Measurements from ENCODE around the gene RNASE13. TPM values are rescaled to one million over a fixed set of nuclear protein-coding genes. Genes with fewer than 3 reads are reported as not detected.

The RNASE13 gene
- total RNA-seq, 1 experiment from 2014 or later = not detected

DNA sequence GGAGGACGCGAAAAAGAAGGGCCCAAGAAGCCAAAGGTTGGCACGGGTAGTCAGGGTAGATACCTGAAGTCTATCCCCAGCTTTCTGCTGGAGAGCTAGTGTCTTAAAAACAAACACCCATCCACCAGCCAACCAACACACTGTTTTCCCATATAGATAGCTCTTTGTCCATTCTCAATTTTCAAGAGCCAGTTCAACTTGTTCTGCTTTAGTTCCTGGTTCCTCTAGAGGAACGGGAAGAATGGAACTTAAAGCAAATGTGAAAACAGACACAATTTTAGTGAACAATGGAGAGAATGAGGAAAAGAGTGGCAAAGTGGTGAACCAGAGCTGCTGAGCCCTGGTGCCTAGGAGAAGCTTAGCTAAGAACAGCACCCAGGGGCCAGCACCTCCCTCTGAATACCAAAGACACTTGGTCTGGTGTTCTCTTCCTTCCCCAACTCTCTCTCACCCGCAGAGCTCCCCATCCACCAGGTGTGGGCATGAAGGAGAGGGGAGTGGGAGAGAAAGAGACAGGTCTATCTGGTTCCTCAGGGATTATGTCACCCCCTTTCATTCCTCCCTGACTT lies 13.5 kb downstream of the RNASE13 start:
- no peaks in the 10 kb centered on the region for H3K9me2 ChIP-seq (ENCODE audit: insufficient read depth)
- CTCF ChIA-PET = interaction anchor here (0.6 to 0.7 kb wide), 3 partner anchors 9 to 425 kb away, joined by 3 to 17 read pairs (median 5); no protein-coding TSS in a partner anchor
- no peaks in the 10 kb centered on the region for H3K27me3 ChIP-seq (ENCODE audit: insufficient read depth, low read depth)
- DNase-seq = peak in 1 of 2 experiments; percentile 51
- no TSS peak for BruUV-seq (replicated peaks)
- intact Hi-C loops (cut with micrococcal nuclease; ENCODE audit: unreplicated experiment) = no loop called here
- no peaks in the 10 kb centered on the region for H4K20me1 ChIP-seq (ENCODE audit: insufficient read depth)
- no peaks in the 10 kb centered on the region for H3K9me3 ChIP-seq (ENCODE audit: insufficient read depth, low read depth)
- no peaks in the 10 kb centered on the region for H3K36me3 ChIP-seq (ENCODE audit: low read depth)
- H3K4me2 ChIP-seq = no peak overlapping the region
- no peak overlapping the region for H2AFZ ChIP-seq
- POLR2A ChIA-PET (ENCODE audit: unreplicated experiment) = interaction anchor here (0.7 kb wide), 1 partner anchor 83 kb away, joined by 3 read pairs; no protein-coding TSS in a partner anchor
- H3K27ac ChIP-seq = no peak overlapping the region
- H3K79me2 ChIP-seq (ENCODE audit: low read depth) = no peaks in the 10 kb centered on the region
- TF ChIP-seq EZH2 (IDR thresholded peaks at IDR 0.05; ENCODE audit: low read depth) (no peak), CTCF (conservative IDR thresholded peaks at IDR 0.05) (no peak)
- no peaks in the 10 kb centered on the region for H3F3A ChIP-seq (ENCODE audit: insufficient read depth, low read depth)
- H3K4me3 ChIP-seq = no peak overlapping the region
- 0 out of 2 replicates have a peak, but pooled peaks cover 6% of the 10 kb centered on the region for H3K4me1 ChIP-seq (replicated peaks; ENCODE audit: insufficient read depth)

DNA sequence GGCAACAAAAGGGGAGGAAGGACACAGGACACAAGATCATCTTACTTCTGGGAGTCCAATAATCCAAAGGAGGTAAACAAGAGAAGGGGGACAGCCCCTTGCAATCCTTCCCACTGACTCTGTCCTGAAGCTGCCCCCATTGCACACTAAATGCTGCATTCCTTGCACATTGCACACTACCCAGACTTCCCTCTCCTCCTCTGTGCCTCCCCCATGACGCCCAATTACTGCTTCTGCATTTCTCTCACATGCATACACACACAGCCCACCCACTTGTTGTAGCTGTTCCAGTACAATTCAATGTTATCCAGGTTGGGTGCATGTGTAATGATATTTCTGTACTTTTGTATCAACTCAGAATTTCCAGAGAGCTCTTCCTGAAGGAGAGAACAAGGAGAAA lies 15.2 kb downstream of the RNASE13 start:
- 0 out of 2 replicates have a peak, but pooled peaks cover 5% of the 10 kb centered on the region for H3K4me1 ChIP-seq (replicated peaks; ENCODE audit: insufficient read depth)
- no peaks in the 10 kb centered on the region for H4K20me1 ChIP-seq (ENCODE audit: insufficient read depth)
- H3K9me2 ChIP-seq (ENCODE audit: insufficient read depth) = no peaks in the 10 kb centered on the region
- H3K4me3 ChIP-seq = no peak overlapping the region
- TF ChIP-seq EZH2 (IDR thresholded peaks at IDR 0.05; ENCODE audit: low read depth) (no peak), CTCF (conservative IDR thresholded peaks at IDR 0.05) (no peak)
- intact Hi-C loops (cut with micrococcal nuclease; ENCODE audit: unreplicated experiment) = loop anchor here (10.0 kb wide), 1 partner anchor 45 kb away; no protein-coding TSS in a partner anchor
- H3K27me3 ChIP-seq (ENCODE audit: insufficient read depth, low read depth) = no peaks in the 10 kb centered on the region
- no peaks in the 10 kb centered on the region for H3K36me3 ChIP-seq (ENCODE audit: low read depth)
- no peaks in the 10 kb centered on the region for H3K79me2 ChIP-seq (ENCODE audit: low read depth)
- H3F3A ChIP-seq (ENCODE audit: insufficient read depth, low read depth) = no peaks in the 10 kb centered on the region
- no TSS peak for BruUV-seq (replicated peaks)
- CTCF ChIA-PET = interaction anchor here (0.6 kb wide), 1 partner anchor 46 kb away, joined by 5 read pairs; no protein-coding TSS in a partner anchor
- no peak overlapping the region for H3K4me2 ChIP-seq
- H3K27ac ChIP-seq = no peak overlapping the region
- H2AFZ ChIP-seq = no peak overlapping the region
- no peak for DNase-seq
- POLR2A ChIA-PET (ENCODE audit: unreplicated experiment) = no interaction called here
- H3K9me3 ChIP-seq (ENCODE audit: insufficient read depth, low read depth) = no peaks in the 10 kb centered on the region

DNA sequence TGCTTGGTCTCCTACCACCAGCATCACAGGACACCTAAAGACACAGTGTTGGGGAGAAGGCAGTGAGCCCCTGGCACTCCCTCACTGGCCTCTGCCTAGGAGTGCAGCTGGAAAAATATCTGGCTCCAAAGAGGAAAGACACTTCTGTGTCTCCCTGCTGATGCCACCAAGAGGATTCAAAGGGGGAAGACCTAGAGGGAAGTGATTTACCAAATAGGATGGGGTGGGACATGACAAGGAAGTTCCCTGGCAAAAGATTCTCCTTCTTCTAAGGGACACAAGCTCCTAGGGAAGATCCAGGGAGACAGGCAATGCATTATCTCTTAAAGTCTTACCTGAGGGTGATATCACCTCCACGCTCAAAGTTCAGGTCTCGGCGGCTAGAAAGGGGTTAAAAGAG lies 15.8 kb downstream of the RNASE13 start:
- H3K79me2 ChIP-seq (ENCODE audit: low read depth) = no peaks in the 10 kb centered on the region
- ChIA-PET POLR2A (ENCODE audit: unreplicated experiment) (no interaction called here), CTCF (no interaction called here)

More for the DNA sequence above, 15.8 kb downstream of the RNASE13 start:
- H3K4me1 ChIP-seq (replicated peaks; ENCODE audit: insufficient read depth) = no peaks in the 10 kb centered on the region
- H3K4me2 ChIP-seq = no peak overlapping the region
- no peaks in the 10 kb centered on the region for H3K36me3 ChIP-seq (ENCODE audit: low read depth)
- no TSS peak for BruUV-seq (replicated peaks)
- no peak overlapping the region for H2AFZ ChIP-seq
- H3K27ac ChIP-seq = no peak overlapping the region
- no peaks in the 10 kb centered on the region for H4K20me1 ChIP-seq (ENCODE audit: insufficient read depth)
- H3K9me2 ChIP-seq (ENCODE audit: insufficient read depth) = no peaks in the 10 kb centered on the region
- no peak overlapping the region for H3K4me3 ChIP-seq
- no peaks in the 10 kb centered on the region for H3F3A ChIP-seq (ENCODE audit: insufficient read depth, low read depth)
- no peaks in the 10 kb centered on the region for H3K27me3 ChIP-seq (ENCODE audit: insufficient read depth, low read depth)
- intact Hi-C loops (cut with micrococcal nuclease; ENCODE audit: unreplicated experiment) = loop anchor here (10.0 kb wide), 1 partner anchor 46 kb away; no protein-coding TSS in a partner anchor
- no peak for DNase-seq
- H3K9me3 ChIP-seq (ENCODE audit: insufficient read depth, low read depth) = no peaks in the 10 kb centered on the region
- TF ChIP-seq EZH2 (IDR thresholded peaks at IDR 0.05; ENCODE audit: low read depth) (no peak), CTCF (conservative IDR thresholded peaks at IDR 0.05) (no peak)

Measured in PC-9 (cell line).